IMR-90 (cell line): ENCODE measurements around the gene GSS. TPM values are rescaled to one million over a fixed set of nuclear protein-coding genes. Genes with fewer than 3 reads are reported as not detected.

ENCODE experiments used
- ATAC-seq: fragments of 200-7000 bp; cut with Tn5 transposase; 2 replicates; pipeline ENCODE4 v1.9.1; 2020; ENCODE audit warnings: low read depth, mild to moderate bottlenecking, moderate library complexity
- BruUV-seq: library from RNA; stranded (reverse); fragments of 400-500 nt; replicated peaks from 2 replicates; lab custom pipeline; 2021; lab: Mats Ljungman, UMichigan
- CTCF ChIA-PET: fragments of 300-600 bp; formaldehyde crosslinking; extraction: SDS; loops from one replicate; lab custom pipeline; 2021; ENCODE audit warnings: antibody characterized with exemption; lab: Yijun Ruan, JAX
- POLR2A ChIA-PET: fragments of 300-600 bp; sonication (Branson Sonifier 250); formaldehyde crosslinking; loops from one replicate; lab custom pipeline; 2022; ENCODE audit warnings: antibody characterized with exemption; ENCODE audit not compliant: unreplicated experiment; lab: Charles Lee
- DNase-seq: peaks from one replicate; pipeline ENCODE4 v3.0.0; 2013
- H2AFZ ChIP-seq: replicated peaks from 2 replicates; pipeline ENCODE3; 2013; ENCODE audit warnings: low read length, mild to moderate bottlenecking; ENCODE audit not compliant: poor library complexity
- H2AK5ac ChIP-seq: 2 replicates; pipeline ENCODE4 v1.6.1; 2013; ENCODE audit warnings: low read depth, low read length, inconsistent platforms
- H2AK9ac ChIP-seq: replicated peaks from 2 replicates; pipeline ENCODE3; 2013; ENCODE audit warnings: mild to moderate bottlenecking, low read depth, low read length, moderate library complexity; ENCODE audit not compliant: poor library complexity
- H2BK120ac ChIP-seq: 2 replicates; pipeline ENCODE4 v1.6.1; 2013; ENCODE audit warnings: low read depth, low read length, inconsistent platforms
- H2BK15ac ChIP-seq: 3 replicates; pipeline ENCODE4 v1.6.1; 2013; ENCODE audit warnings: low read depth, low read length, inconsistent platforms
- H2BK20ac ChIP-seq: 2 replicates; pipeline ENCODE4 v1.6.1; 2013; ENCODE audit warnings: low read depth, mild to moderate bottlenecking, inconsistent platforms, low read length, moderate library complexity
- H2BK5ac ChIP-seq: 2 replicates; pipeline ENCODE4 v1.6.1; 2013; ENCODE audit warnings: mild to moderate bottlenecking, low read depth, low read length, inconsistent platforms; ENCODE audit not compliant: poor library complexity, severe bottlenecking
- H3K14ac ChIP-seq: replicated peaks from 2 replicates; pipeline ENCODE4 v1.6.1; 2013; ENCODE audit warnings: low read depth, low read length, inconsistent platforms
- H3K18ac ChIP-seq: 2 replicates; pipeline ENCODE4 v1.6.1; 2013; ENCODE audit warnings: low read depth, low read length, control low read depth
- H3K23ac ChIP-seq: 2 replicates; pipeline ENCODE4 v1.6.1; 2013; ENCODE audit warnings: low read depth, low read length, inconsistent platforms
- H3K27ac ChIP-seq: 2 replicates; pipeline ENCODE4 v1.5.1; 2013; ENCODE audit warnings: mild to moderate bottlenecking, control low read depth, low read length; ENCODE audit not compliant: insufficient read depth
- H3K27me3 ChIP-seq: 2 replicates; pipeline ENCODE4 v1.6.1; 2013; ENCODE audit warnings: low read length; ENCODE audit not compliant: control insufficient read depth, insufficient read depth
- H3K36me3 ChIP-seq: 2 replicates; pipeline ENCODE4 v1.6.1; 2013; ENCODE audit warnings: low read length, mixed read lengths; ENCODE audit not compliant: control insufficient read depth, insufficient read depth
- H3K4ac ChIP-seq: 2 replicates; pipeline ENCODE4 v1.6.1; 2013; ENCODE audit warnings: low read depth, low read length, inconsistent platforms
- H3K4me1 ChIP-seq: 2 replicates; pipeline ENCODE4 v1.6.1; 2013; ENCODE audit warnings: low read length, mixed read lengths; ENCODE audit not compliant: control insufficient read depth, insufficient read depth
- H3K4me2 ChIP-seq: 2 replicates; pipeline ENCODE4 v1.6.1; 2013; ENCODE audit warnings: low read depth, mild to moderate bottlenecking, control low read depth, low read length, moderate library complexity
- H3K4me3 ChIP-seq: 2 replicates; pipeline ENCODE4 v1.5.1; 2013; ENCODE audit warnings: low read depth, mild to moderate bottlenecking, control low read depth, low read length, moderate library complexity; ENCODE audit not compliant: insufficient read depth
- H3K56ac ChIP-seq: 2 replicates; pipeline ENCODE4 v1.6.1; 2013; ENCODE audit warnings: low read length, inconsistent platforms; ENCODE audit not compliant: insufficient read depth; ENCODE audit errors: extremely low read depth
- H3K79me1 ChIP-seq, 2 experiments: 2 replicates each; pipeline ENCODE4 v1.6.1; 2013; ENCODE audit warnings: low read length in 2 of 2, inconsistent platforms in 1 of 2, low read depth in 1 of 2
- H3K9ac ChIP-seq: 2 replicates; pipeline ENCODE4 v1.6.1; 2013; ENCODE audit warnings: low read depth, low read length, control low read depth
- H3K9me1 ChIP-seq: 2 replicates; pipeline ENCODE4 v1.6.1; 2013; ENCODE audit warnings: low read length, inconsistent platforms; ENCODE audit not compliant: insufficient read depth
- H3K9me3 ChIP-seq: 2 replicates; pipeline ENCODE4 v1.6.1; 2013; ENCODE audit warnings: low read length; ENCODE audit not compliant: control insufficient read depth, insufficient read depth
- H4K20me1 ChIP-seq: 2 replicates; pipeline ENCODE4 v1.6.1; 2013; ENCODE audit warnings: low read length, inconsistent platforms; ENCODE audit not compliant: insufficient read depth
- H4K5ac ChIP-seq: 2 replicates; pipeline ENCODE4 v1.6.1; 2013; ENCODE audit warnings: mild to moderate bottlenecking, low read depth, low read length, control low read depth
- H4K8ac ChIP-seq, 2 experiments: 2 replicates each; pipeline ENCODE4 v1.6.1; 2013; ENCODE audit warnings: low read depth in 2 of 2, low read length in 2 of 2, control low read depth in 1 of 2, inconsistent platforms in 1 of 2
- H4K91ac ChIP-seq: 2 replicates; pipeline ENCODE4 v1.6.1; 2013; ENCODE audit warnings: low read depth, low read length, inconsistent platforms; ENCODE audit not compliant: insufficient read depth
- POLR2A ChIP-seq: IDR thresholded peaks from 2 replicates; pipeline ENCODE4 v1.6.1; 2012; ENCODE audit warnings: mild to moderate bottlenecking, low read depth, low read length
- RAD21 ChIP-seq: IDR thresholded peaks from 2 replicates; pipeline ENCODE4 v1.6.1; 2012; ENCODE audit warnings: low read length, improper control_type of control experiment
- WGBS, 2 experiments: methylation state at CpG; one replicate each; pipeline versions ENCODE4 v1.1.5 to v1.1.7; 2013; ENCODE audit warnings: missing lambda C conversion rate in 2 of 2; ENCODE audit not compliant: insufficient read length in 1 of 2; ENCODE audit errors: extremely low coverage in 2 of 2; 5-methylcytosine and 5-hydroxymethylcytosine counted together
- dilution Hi-C: fragments of 300-500 bp; cut with HindIII; formaldehyde crosslinking; loops from one replicate; pipeline ENCODE4 v1.14.3; 2018; ENCODE audit warnings: low sequenced_read_pairs; ENCODE audit not compliant: unreplicated experiment
- in situ Hi-C: fragments of 300-500 bp; cut with MboI; formaldehyde crosslinking; loops from 3 replicates; pipeline ENCODE4 v1.14.3; 2019; ENCODE audit warnings: low sequenced_read_pairs, inconsistent platforms, mixed read lengths
- intact Hi-C: fragments of 100-400 bp; cut with micrococcal nuclease; formaldehyde crosslinking; loops from 2 replicates; pipeline ENCODE4 v1.10.0; 2022
- polyA plus RNA-seq, 3 experiments: library from polyadenylated mRNA; depleted of rRNA; stranded (reverse); fragments of >200 nt; gene quantifications; 2 replicates each; pipeline ENCODE4 v1.2.3, GENCODE V29; 2012; ENCODE audit warnings: low replicate concordance in 1 of 3
- total RNA-seq: library from RNA; depleted of rRNA; stranded (reverse); fragments of >200 nt; gene quantifications from 2 replicates; pipeline ENCODE4 v1.2.3, GENCODE V29; 2012

The GSS gene
- total and polyA plus RNA-seq, 2 of the 4 experiments (the other 2 are of a cell fraction): 73.7 to 90.0 TPM

- Histone ChIP-seq H2BK15ac (no peak overlapping the region), H3K4me1 (no peaks in the 10 kb centered on the region), H2BK120ac (no peak overlapping the region), H3K18ac (no peak overlapping the region), H2AFZ (no peak overlapping the region), H3K4me3 (no peak overlapping the region), H2AK9ac (no peak overlapping the region), H3K9me1 (peaks cover 13% of the 10 kb centered on the region), H3K27ac (no peak overlapping the region), H3K56ac (no peak overlapping the region), H3K36me3 (peaks cover 5% of the 10 kb centered on the region; the same call in 1 of the 2 replicates), H2BK5ac (no peak overlapping the region), H4K20me1 (peaks cover 4% of the 10 kb centered on the region), H3K14ac (no peak overlapping the region; the same call in 1 of the 2 replicates), H4K5ac (no peak overlapping the region), H3K27me3 (peaks cover 27% of the 10 kb centered on the region), H4K8ac (no peak overlapping the region), H3K4ac (no peak overlapping the region), H3K79me1 (no peaks in the 10 kb centered on the region; a peak in 1 of 4 replicates), H4K91ac (no peak overlapping the region), H3K9me3 (no peaks in the 10 kb centered on the region), H3K4me2 (no peak overlapping the region), H3K23ac (no peak overlapping the region), H2BK20ac (no peak overlapping the region), H3K9ac (no peak overlapping the region), H2AK5ac (no peak overlapping the region)
- in situ Hi-C loops (no loop called here), dilution Hi-C loops (no loop called here), intact Hi-C loops (no loop called here)
- TF ChIP-seq RAD21 (0 out of 2 replicates have a peak, but pooled peaks have one; percentile 19), POLR2A (no peak)
- DNase-seq (peak; percentile 10), ATAC-seq (no peak)
- CTCF ChIA-PET: no interaction called here
- POLR2A ChIA-PET: no interaction called here
- 73% methylated on average over 10 of the region's 12 CpGs; no CpG with 5 or more reads in 1 of the 2 experiments for WGBS, 2 experiments
- BruUV-seq: no TSS peak
These were observed 32.6 kb upstream of the GSS start for GRCh38 chr20:34988191-34988540.
